Left lobe of liver (tissue), 2 donors: ENCODE data around the gene SOD2. TPM values are rescaled to one million over a fixed set of nuclear protein-coding genes. Genes with fewer than 3 reads are reported as not detected.
"Not testable (repeated sequence)": the region's sequence is repeated elsewhere in the genome, so short reads cannot be mapped to it uniquely, and the experiment has no call there.

Experiments
- ATAC-seq: fragments of 200-7000 bp; cut with Tn5 transposase; one replicate; pipeline ENCODE4 v1.9.1; 2020; ENCODE audit warnings: mild to moderate bottlenecking, moderate library complexity
- DNase-seq: peaks from one replicate; pipeline ENCODE4 v3.0.0-alpha.2; 2020; ENCODE audit warnings: low spot score
- total RNA-seq: library from RNA; stranded (reverse); gene quantifications from one replicate; pipeline ENCODE4 v1.2.1, GENCODE V29; 2021
- donor health status: DM: no; HTN: no; CAD: no; lungs with moderate emphysema.
- donor health status: DM: no; HTN: yes; CAD: no.

SOD2 gene
- 608 TPM for total RNA-seq

- DNase-seq (peak; percentile 94), ATAC-seq (peak; percentile 82)
Measured at GRCh38 chr6:159693128-159693893, at the start of gene SOD2. Gene SOD2, minus strand, starts transcription at chr6:159693241. Its CDS starts 74 bp downstream, at chr6:159693167.

- ATAC-seq: no peak
- no peak for DNase-seq
Measured at GRCh38 chr6:159742165-159742564, 49.1 kb upstream of the SOD2 start.

GRCh38 chr6:159739341-159739740, 46.3 kb upstream of the SOD2 start:
- DNase-seq (no peak), ATAC-seq (no peak)

- DNase-seq: no peak
Measured at GRCh38 chr6:159736908-159737307, 43.9 kb upstream of the SOD2 start.

GRCh38 chr6:159733395-159733794, 40.4 kb upstream of the SOD2 start:
- DNase-seq, ATAC-seq: not testable (repeated sequence)

More at GRCh38 chr6:159736908-159737307, 43.9 kb upstream of the SOD2 start:
- no peak for ATAC-seq

GRCh38 chr6:159732550-159732949, 39.5 kb upstream of the SOD2 start:
- not testable (repeated sequence) for ATAC-seq, DNase-seq

- DNase-seq (no peak), ATAC-seq (no peak)
Measured at GRCh38 chr6:159730332-159730676, 37.3 kb upstream of the SOD2 start.

GRCh38 chr6:159729598-159730331, 36.7 kb upstream of the SOD2 start:
- DNase-seq (no peak), ATAC-seq (no peak)

- ATAC-seq: no peak
- DNase-seq: no peak
Measured at GRCh38 chr6:159728531-159728964, 35.5 kb upstream of the SOD2 start.

GRCh38 chr6:159727717-159728445, 34.8 kb upstream of the SOD2 start:
- no peak for DNase-seq
- peak; percentile 45 for ATAC-seq

GRCh38 chr6:159726918-159727716, 34.1 kb upstream of the SOD2 start, which contains the start of gene WTAP:
Gene WTAP, plus strand, starts transcription at chr6:159727506. Its CDS starts 8,760 bp downstream, at chr6:159736266.
- DNase-seq (peak; percentile 99), ATAC-seq (peak; percentile 92)

- ATAC-seq: peak; percentile 13
- DNase-seq: no peak
Measured at GRCh38 chr6:159726255-159726917, 33.3 kb upstream of the SOD2 start.

GRCh38 chr6:159725208-159725607, 32.2 kb upstream of the SOD2 start:
- not testable (repeated sequence) for ATAC-seq

GRCh38 chr6:159724778-159725177, 31.7 kb upstream of the SOD2 start:
- ATAC-seq (no peak), DNase-seq (no peak)

More at GRCh38 chr6:159725208-159725607, 32.2 kb upstream of the SOD2 start:
- not testable (repeated sequence) for DNase-seq

GRCh38 chr6:159723259-159723658, 30.2 kb upstream of the SOD2 start:
- DNase-seq: no peak
- no peak for ATAC-seq

GRCh38 chr6:159722655-159723054, 29.6 kb upstream of the SOD2 start:
- ATAC-seq (no peak), DNase-seq (no peak)

- ATAC-seq, DNase-seq: not testable (repeated sequence)
Measured at GRCh38 chr6:159721981-159722380, 28.9 kb upstream of the SOD2 start.

GRCh38 chr6:159720708-159721107, 27.7 kb upstream of the SOD2 start:
- DNase-seq (no peak), ATAC-seq (peak; percentile 66)

GRCh38 chr6:159719287-159719686, 26.2 kb upstream of the SOD2 start:
- ATAC-seq (no peak), DNase-seq (no peak)

GRCh38 chr6:159718634-159719033, 25.6 kb upstream of the SOD2 start:
- ATAC-seq (no peak), DNase-seq (no peak)
